DMS53 (cell line): ENCODE data around the gene CNTLN.
"Not testable (repeated sequence)": the region's sequence is repeated elsewhere in the genome, so short reads cannot be mapped to it uniquely, and the experiment has no call there.

Source experiments
- DNase-seq: peaks from one replicate; lab custom pipeline; 2025; lab: John Stamatoyannopoulos, UW

The CNTLN gene

GRCh38 chr9:17171309-17172094 lies 36.7 kb downstream of the CNTLN start:
- no peak for DNase-seq

GRCh38 chr9:17177496-17177895 lies 42.7 kb downstream of the CNTLN start:
- not testable (repeated sequence) for DNase-seq

DNA sequence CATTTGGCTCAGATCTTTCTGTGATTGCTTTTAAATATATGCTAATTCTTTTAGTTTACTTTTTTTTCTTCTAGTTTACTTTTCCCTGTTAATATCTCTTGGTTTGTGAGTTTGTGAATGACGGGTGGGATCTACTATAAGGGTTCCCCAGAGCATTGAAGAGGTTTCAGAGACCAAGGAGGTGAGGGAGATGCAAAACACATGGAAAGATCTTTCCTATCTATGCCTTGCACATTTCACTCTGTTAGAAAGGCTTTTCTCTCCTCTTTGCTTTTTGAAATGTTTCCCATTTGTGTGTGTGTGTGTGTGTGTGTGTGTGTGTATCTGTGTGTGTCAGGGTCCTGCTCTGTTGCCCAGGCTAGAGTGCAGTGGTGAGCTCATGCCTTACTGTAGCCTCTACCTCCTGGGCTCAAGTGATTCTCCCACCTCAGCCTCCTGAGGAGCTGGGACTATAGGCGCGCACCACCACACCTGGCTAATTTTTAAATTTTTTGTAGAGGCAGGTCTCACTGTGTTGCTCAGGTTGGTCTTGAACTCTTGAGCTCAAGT lies 50.7 kb downstream of the CNTLN start:
- DNase-seq, result no peak

GRCh38 chr9:17191082-17191481 lies 56.2 kb downstream of the CNTLN start:
- no peak for DNase-seq

GRCh38 chr9:17204611-17205152 lies 69.8 kb downstream of the CNTLN start:
- DNase-seq, result no peak

GRCh38 chr9:17216011-17216410 lies 81.2 kb downstream of the CNTLN start:
- DNase-seq, result no peak

DNA sequence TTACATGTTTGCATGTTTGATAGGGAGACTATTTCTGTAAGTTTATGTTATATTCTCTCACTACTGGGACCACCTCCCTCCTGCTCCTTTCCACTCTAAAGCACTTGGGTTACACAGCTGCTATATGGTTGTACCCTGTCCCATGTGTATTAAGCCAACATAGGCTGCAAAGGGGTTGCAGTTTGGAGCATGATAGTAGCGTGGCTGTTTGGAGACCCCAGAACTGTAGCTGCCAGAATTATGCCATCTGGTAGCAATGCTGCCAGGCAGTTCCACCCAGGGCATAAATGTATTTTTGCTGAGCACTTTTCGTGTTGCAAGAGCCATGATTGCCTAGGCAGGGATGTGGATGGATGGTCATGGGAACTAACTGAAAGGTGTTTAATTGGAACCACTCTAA lies 81.8 kb downstream of the CNTLN start:
- no peak for DNase-seq

DNA sequence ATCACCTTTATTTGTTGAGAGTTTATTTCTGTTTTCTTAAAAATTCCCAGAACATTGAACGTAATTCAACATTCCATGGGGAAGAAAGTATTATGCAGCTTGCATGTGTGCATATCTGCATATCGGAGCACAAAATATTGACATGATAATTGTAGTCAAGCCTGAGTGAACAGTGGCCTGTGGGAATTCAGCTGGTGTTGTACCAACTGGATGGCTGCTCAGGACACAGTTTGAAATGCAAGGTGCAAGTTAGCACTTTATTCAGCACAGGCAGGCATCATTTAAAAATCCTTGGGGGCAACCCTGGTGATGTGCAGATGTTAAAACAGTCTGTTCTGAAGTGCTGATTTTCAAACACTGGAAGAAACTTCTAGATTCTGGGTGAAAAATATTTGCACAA lies 82.4 kb downstream of the CNTLN start:
- no peak for DNase-seq

DNA sequence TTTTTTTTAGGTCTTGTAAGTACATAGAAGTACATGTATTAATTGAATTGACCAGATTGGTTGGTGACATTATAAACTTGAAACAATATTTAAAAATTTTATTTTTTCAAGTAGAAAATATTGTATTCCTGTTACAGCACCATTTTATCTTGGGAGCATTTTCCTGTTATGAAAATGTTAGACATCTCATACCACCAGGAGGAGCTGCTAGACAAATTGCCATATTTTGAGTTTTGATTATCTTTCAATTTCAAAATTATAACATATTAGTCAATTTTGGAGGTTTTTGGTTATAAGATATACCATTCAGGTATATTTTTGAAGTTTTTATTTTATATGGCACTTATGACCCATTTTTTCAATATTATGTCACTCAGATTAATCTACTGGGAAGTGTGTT lies 84.4 kb downstream of the CNTLN start:
- DNase-seq, result peak; percentile 24

DNA sequence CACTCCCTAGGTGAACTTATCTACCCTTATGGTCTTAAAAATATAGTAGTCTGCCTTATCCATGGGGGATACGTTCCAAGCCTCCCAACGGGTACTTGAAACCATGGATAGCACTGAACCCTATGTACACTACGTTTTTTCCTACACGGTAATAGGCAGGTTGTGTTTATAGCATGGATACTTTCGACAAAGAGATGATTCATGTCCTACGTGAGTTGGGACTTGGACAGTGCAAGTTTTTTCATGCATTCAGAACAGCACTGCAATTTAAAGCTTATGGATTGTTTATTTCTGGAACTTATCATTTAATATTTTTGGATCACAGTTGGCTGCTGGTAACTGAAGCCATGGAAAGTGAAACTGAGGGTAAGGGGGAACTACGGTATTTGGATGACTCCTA lies 88.1 kb downstream of the CNTLN start:
- no peak for DNase-seq

GRCh38 chr9:17225407-17225806 lies 90.6 kb downstream of the CNTLN start:
- DNase-seq, result no peak

- DNase-seq, result peak; percentile 18
Observed at GRCh38 chr9:17229945-17230560, 95.2 kb downstream of the CNTLN start.

GRCh38 chr9:17230646-17231045 lies 95.8 kb downstream of the CNTLN start:
- DNase-seq, result no peak

- no peak for DNase-seq
Observed at GRCh38 chr9:17236147-17236546, 101.3 kb downstream of the CNTLN start.

GRCh38 chr9:17246770-17247169 lies 111.9 kb downstream of the CNTLN start:
- no peak for DNase-seq

GRCh38 chr9:17251100-17251499 lies 116.3 kb downstream of the CNTLN start:
- no peak for DNase-seq

GRCh38 chr9:17268531-17269188 lies 133.8 kb downstream of the CNTLN start:
- peak; percentile 83 for DNase-seq

GRCh38 chr9:17269799-17270198 lies 135.0 kb downstream of the CNTLN start:
- no peak for DNase-seq

GRCh38 chr9:17272536-17272935 lies 137.7 kb downstream of the CNTLN start:
- DNase-seq, result no peak

DNA sequence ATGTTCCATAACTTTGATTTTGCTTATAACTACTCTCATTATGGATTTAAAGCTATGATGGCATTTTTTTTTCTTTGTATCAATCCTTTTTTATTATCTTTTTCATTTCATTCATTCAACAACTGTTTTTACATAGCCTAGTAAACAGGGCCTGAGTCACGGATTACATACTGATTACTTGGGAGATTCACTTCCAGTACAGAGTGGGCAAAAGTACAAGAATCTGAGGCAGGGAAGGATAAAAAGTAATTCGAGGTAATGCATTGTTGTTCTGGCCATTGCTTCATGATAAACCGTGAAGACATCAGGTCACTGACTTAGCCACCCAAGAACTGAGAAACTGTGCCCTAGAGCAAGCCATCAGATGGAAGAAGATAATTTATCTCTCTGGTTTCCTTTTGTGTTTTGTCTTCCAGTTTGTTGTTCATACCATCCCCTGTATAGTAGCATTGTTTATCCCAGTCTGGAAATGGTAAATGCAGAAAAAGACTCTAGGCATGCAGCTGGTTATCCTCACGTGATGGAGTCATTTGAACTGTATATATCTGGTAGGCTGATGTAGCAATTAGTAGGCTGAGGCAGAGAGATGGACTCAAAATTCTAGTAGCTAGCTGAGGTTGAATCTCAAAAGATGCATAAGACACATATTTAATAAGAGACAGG lies 145.6 kb downstream of the CNTLN start:
- no peak for DNase-seq

DNA sequence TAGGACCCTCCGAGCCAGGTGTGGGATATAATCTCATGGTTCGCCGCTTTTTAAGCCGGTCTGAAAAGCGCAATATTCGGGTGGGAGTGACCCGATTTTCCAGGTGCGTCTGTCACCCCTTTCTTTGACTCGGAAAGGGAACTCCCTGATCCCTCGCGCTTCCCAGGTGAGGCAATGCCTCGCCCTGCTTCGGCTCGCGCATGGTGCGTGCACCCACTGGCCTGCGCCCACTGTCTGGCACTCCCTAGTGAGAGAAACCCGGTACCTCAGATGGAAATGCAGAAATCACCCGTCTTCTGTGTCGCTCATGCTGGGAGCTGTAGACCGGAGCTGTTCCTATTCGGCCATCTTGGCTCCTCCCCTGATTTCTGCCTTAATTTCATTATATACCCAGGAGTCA lies 155.8 kb downstream of the CNTLN start:
- peak; percentile 26 for DNase-seq

GRCh38 chr9:17291766-17292165 lies 156.9 kb downstream of the CNTLN start:
- no peak for DNase-seq
